ENCODE data around the gene TENM3. TPM values are rescaled to one million over a fixed set of nuclear protein-coding genes. Genes with fewer than 3 reads are reported as not detected.
A peak's percentile ranks its signal among the peaks of the same experiment; 100 is the strongest.

Gene TENM3
- total RNA-seq, 1 experiment from 2014 or later, result 0.87 TPM

DNA sequence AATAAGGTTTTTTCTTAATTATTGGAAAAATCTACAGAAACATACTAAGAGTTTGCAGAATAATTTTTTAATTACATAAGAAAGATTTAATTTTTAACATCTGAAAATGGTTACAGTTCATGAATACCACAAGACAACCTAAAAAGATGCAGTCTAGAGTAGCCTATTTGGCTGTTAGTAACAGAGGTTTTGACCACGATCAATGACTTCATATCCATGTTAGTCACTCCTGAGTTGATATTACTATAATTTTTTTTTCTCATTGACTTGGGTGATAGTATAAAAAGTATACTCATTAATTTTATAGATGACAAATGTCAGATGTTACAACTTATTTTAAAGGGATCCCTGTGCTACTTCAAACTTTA, 401.5 kb downstream of the TENM3 start:
- Histone ChIP-seq H3K27ac (ENCODE audit: low read length) (no peak overlapping the region), H3K36me3 (ENCODE audit: low read depth, low read length) (no peaks in the 10 kb centered on the region), H3K9me2 (replicated peaks; ENCODE audit: low read length) (no peaks in the 10 kb centered on the region), H4K20me1 (ENCODE audit: low read length) (no peaks in the 10 kb centered on the region), H3K27me3 (ENCODE audit: low read length) (no peaks in the 10 kb centered on the region), H3K9ac (ENCODE audit: low read length) (no peak overlapping the region), H2AFZ (ENCODE audit: low read length) (no peak overlapping the region), H3F3A (ENCODE audit: low read length, unreplicated experiment) (no peaks in the 10 kb centered on the region), H3K4me3 (ENCODE audit: low read length) (no peak overlapping the region), H3K4me2 (ENCODE audit: low read length) (no peak overlapping the region), H3K9me3 (ENCODE audit: low read length) (no peaks in the 10 kb centered on the region), H3K4me1 (ENCODE audit: insufficient read depth, low read length) (no peaks in the 10 kb centered on the region), H3K79me2 (ENCODE audit: low read length) (no peaks in the 10 kb centered on the region)
- ATAC-seq (no peak), DNase-seq (no peak)
- no TSS peak for BruUV-seq (replicated peaks)
- POLR2A ChIA-PET (ENCODE audit: unreplicated experiment), result no interaction called here
- CTCF ChIA-PET, result no interaction called here
- TF ChIP-seq, protein P1, sequence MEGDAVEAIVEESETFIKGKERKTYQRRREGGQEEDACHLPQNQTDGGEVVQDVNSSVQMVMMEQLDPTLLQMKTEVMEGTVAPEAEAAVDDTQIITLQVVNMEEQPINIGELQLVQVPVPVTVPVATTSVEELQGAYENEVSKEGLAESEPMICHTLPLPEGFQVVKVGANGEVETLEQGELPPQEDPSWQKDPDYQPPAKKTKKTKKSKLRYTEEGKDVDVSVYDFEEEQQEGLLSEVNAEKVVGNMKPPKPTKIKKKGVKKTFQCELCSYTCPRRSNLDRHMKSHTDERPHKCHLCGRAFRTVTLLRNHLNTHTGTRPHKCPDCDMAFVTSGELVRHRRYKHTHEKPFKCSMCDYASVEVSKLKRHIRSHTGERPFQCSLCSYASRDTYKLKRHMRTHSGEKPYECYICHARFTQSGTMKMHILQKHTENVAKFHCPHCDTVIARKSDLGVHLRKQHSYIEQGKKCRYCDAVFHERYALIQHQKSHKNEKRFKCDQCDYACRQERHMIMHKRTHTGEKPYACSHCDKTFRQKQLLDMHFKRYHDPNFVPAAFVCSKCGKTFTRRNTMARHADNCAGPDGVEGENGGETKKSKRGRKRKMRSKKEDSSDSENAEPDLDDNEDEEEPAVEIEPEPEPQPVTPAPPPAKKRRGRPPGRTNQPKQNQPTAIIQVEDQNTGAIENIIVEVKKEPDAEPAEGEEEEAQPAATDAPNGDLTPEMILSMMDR (conservative IDR thresholded peaks at IDR 0.05; ENCODE audit: low read depth, low read length), result no peak
- TF ChIP-seq EZH2phosphoT487 (IDR thresholded peaks at IDR 0.05; ENCODE audit: borderline replicate concordance, low read length) (no peak), EZH2 (IDR thresholded peaks at IDR 0.05; ENCODE audit: low read length, unreplicated experiment) (no peak)
- intact Hi-C loops (cut with micrococcal nuclease), result loop anchor here (10.0 kb wide), 1 partner anchor 160 kb away; no protein-coding TSS in a partner anchor

DNA sequence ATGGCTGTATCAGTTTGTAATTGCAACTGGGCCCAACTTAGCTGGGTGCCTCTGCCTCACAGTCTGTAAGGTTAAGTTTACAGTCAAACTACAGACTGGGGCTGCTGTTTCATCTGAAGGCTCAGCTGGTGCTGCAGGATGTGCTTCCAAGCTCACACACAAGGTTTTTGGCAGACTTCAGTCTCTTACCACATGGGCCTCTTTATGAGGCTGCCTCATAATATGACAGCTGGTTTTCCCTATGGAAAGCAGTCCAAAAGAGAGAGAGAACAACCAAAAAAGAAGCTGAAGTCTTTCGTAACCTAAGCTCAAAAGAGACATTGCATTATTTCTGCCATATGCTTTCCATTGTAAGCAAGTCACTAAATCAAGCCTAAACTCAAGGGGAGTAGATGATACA, 402.3 kb downstream of the TENM3 start:
- POLR2A ChIA-PET (ENCODE audit: unreplicated experiment), result no interaction called here
- Histone ChIP-seq H3K9me2 (replicated peaks; ENCODE audit: low read length) (no peaks in the 10 kb centered on the region), H3K27ac (ENCODE audit: low read length) (no peak overlapping the region), H3K4me3 (ENCODE audit: low read length) (no peak overlapping the region), H3K79me2 (ENCODE audit: low read length) (no peaks in the 10 kb centered on the region), H3F3A (ENCODE audit: low read length, unreplicated experiment) (no peaks in the 10 kb centered on the region), H3K4me1 (ENCODE audit: insufficient read depth, low read length) (no peaks in the 10 kb centered on the region), H3K36me3 (ENCODE audit: low read depth, low read length) (no peaks in the 10 kb centered on the region), H3K9me3 (ENCODE audit: low read length) (no peaks in the 10 kb centered on the region), H2AFZ (ENCODE audit: low read length) (no peak overlapping the region), H3K27me3 (ENCODE audit: low read length) (no peaks in the 10 kb centered on the region), H4K20me1 (ENCODE audit: low read length) (no peaks in the 10 kb centered on the region), H3K9ac (ENCODE audit: low read length) (no peak overlapping the region), H3K4me2 (ENCODE audit: low read length) (no peak overlapping the region)
- DNase-seq (no peak), ATAC-seq (no peak)
- CTCF ChIA-PET, result no interaction called here
- intact Hi-C loops (cut with micrococcal nuclease), result loop anchor here (10.0 kb wide), 1 partner anchor 159 kb away; no protein-coding TSS in a partner anchor
- no TSS peak for BruUV-seq (replicated peaks)
- TF ChIP-seq EZH2 (IDR thresholded peaks at IDR 0.05; ENCODE audit: low read length, unreplicated experiment), result no peak
- no peak for TF ChIP-seq EZH2phosphoT487 (IDR thresholded peaks at IDR 0.05; ENCODE audit: borderline replicate concordance, low read length)
- TF ChIP-seq, protein P1 (conservative IDR thresholded peaks at IDR 0.05; ENCODE audit: low read depth, low read length), result no peak

DNA sequence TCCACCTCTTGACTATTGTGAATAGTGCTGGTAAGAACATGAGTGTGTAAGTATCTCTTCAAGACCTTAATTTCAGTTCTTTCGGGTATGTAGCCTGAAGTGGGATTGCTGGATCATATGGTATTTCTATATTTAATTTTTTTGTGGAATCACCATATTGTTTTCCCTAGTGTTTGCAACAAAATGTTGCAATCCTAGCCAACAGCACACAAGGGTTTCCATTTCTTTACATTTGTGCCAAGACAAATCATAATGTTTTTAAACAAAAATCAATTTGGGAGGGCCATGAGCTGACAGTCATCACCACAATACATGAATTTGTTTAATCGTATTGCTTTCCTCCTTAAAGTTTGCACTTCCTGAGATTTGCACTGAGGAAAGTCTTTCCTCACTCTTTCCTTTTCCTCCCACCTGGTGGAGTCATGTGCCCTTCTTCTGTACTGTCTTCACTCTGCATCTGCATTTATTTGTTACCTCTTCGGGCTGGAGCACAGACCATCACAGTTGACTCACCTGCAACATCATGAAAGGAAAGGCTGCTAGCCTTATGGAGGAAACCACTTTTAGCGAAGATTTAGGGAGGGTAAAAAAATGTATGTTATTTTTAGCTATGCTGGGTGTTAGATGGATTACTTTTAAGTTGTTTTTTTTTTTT, 404.6 kb downstream of the TENM3 start:
- H3K4me3 ChIP-seq (ENCODE audit: low read length), result no peak overlapping the region
- ChIA-PET CTCF (no interaction called here), POLR2A (ENCODE audit: unreplicated experiment) (no interaction called here)
- H3K9me3 ChIP-seq (ENCODE audit: low read length), result no peaks in the 10 kb centered on the region
- intact Hi-C loops (cut with micrococcal nuclease), result loop anchor here (10.0 kb wide), 1 partner anchor 157 kb away; no protein-coding TSS in a partner anchor
- H3K36me3 ChIP-seq (ENCODE audit: low read depth, low read length), result no peaks in the 10 kb centered on the region
- H3K27ac ChIP-seq (ENCODE audit: low read length), result no peak overlapping the region
- peak; percentile 27 for ATAC-seq
- no peak overlapping the region for H2AFZ ChIP-seq (ENCODE audit: low read length)
- H3K27me3 ChIP-seq (ENCODE audit: low read length), result no peaks in the 10 kb centered on the region
- no peaks in the 10 kb centered on the region for H3K4me1 ChIP-seq (ENCODE audit: insufficient read depth, low read length)
- H3K79me2 ChIP-seq (ENCODE audit: low read length), result no peaks in the 10 kb centered on the region
- no peak for DNase-seq
- H3K9me2 ChIP-seq (replicated peaks; ENCODE audit: low read length), result no peaks in the 10 kb centered on the region
- no peak overlapping the region for H3K9ac ChIP-seq (ENCODE audit: low read length)
- H4K20me1 ChIP-seq (ENCODE audit: low read length), result no peaks in the 10 kb centered on the region
- BruUV-seq (replicated peaks), result no TSS peak
- no peaks in the 10 kb centered on the region for H3F3A ChIP-seq (ENCODE audit: low read length, unreplicated experiment)
- H3K4me2 ChIP-seq (ENCODE audit: low read length), result no peak overlapping the region
- no peak for TF ChIP-seq EZH2 (IDR thresholded peaks at IDR 0.05; ENCODE audit: low read length, unreplicated experiment)
- TF ChIP-seq EZH2phosphoT487 (IDR thresholded peaks at IDR 0.05; ENCODE audit: borderline replicate concordance, low read length), result no peak
- TF ChIP-seq, protein P1 (conservative IDR thresholded peaks at IDR 0.05; ENCODE audit: low read depth, low read length), result no peak
